ENCODE data around the gene DOK6. TPM values are rescaled to one million over a fixed set of nuclear protein-coding genes. Genes with fewer than 3 reads are reported as not detected.
"Not testable (repeated sequence)": the region's sequence is repeated elsewhere in the genome, so short reads cannot be mapped to it uniquely, and the experiment has no call there.

Gene DOK6
- total RNA-seq, 1 donor from 2014 or later, result 0.67 TPM

- H3K36me3 ChIP-seq (ENCODE audit: control insufficient read depth, insufficient read depth, low read length), result no peaks in the 10 kb centered on the region
- TF ChIP-seq CTCF (IDR thresholded peaks at IDR 0.05; ENCODE audit: insufficient read depth, low read length, poor library complexity, severe bottlenecking), result no peak
- H3K4me3 ChIP-seq (ENCODE audit: low read depth, low read length), result no peak overlapping the region
- H3K27me3 ChIP-seq (ENCODE audit: control insufficient read depth, insufficient read depth, low read length), result no peaks in the 10 kb centered on the region
- DNase-seq (ENCODE audit: low read depth), result no peak
These were observed 475.8 kb downstream of the DOK6 start for GRCh38 chr18:69876490-69876889.

GRCh38 chr18:69878213-69878933 is 477.7 kb downstream of the DOK6 start:
- no peak for TF ChIP-seq CTCF (IDR thresholded peaks at IDR 0.05; ENCODE audit: insufficient read depth, low read length, poor library complexity, severe bottlenecking)
- Histone ChIP-seq H3K4me3 (ENCODE audit: low read depth, low read length) (no peak overlapping the region), H3K36me3 (ENCODE audit: control insufficient read depth, insufficient read depth, low read length) (no peaks in the 10 kb centered on the region), H3K27me3 (ENCODE audit: control insufficient read depth, insufficient read depth, low read length) (no peaks in the 10 kb centered on the region)
- no peak for DNase-seq (ENCODE audit: low read depth)

GRCh38 chr18:69879051-69879450 is 478.4 kb downstream of the DOK6 start:
- not testable (repeated sequence) for H3K4me3 ChIP-seq (ENCODE audit: low read depth, low read length); DNase-seq (ENCODE audit: low read depth); H3K27me3 ChIP-seq (ENCODE audit: control insufficient read depth, insufficient read depth, low read length); H3K36me3 ChIP-seq (ENCODE audit: control insufficient read depth, insufficient read depth, low read length)

- no peak for TF ChIP-seq CTCF (IDR thresholded peaks at IDR 0.05; ENCODE audit: insufficient read depth, low read length, poor library complexity, severe bottlenecking)
These were observed 479.4 kb downstream of the DOK6 start for GRCh38 chr18:69880083-69880482.

GRCh38 chr18:69882965-69883668 is 482.4 kb downstream of the DOK6 start:
- H3K27me3 ChIP-seq (ENCODE audit: control insufficient read depth, insufficient read depth, low read length), result no peaks in the 10 kb centered on the region
- no peaks in the 10 kb centered on the region for H3K36me3 ChIP-seq (ENCODE audit: control insufficient read depth, insufficient read depth, low read length)
- no peak for DNase-seq (ENCODE audit: low read depth)
- TF ChIP-seq CTCF (IDR thresholded peaks at IDR 0.05; ENCODE audit: insufficient read depth, low read length, poor library complexity, severe bottlenecking), result no peak
- no peak overlapping the region for H3K4me3 ChIP-seq (ENCODE audit: low read depth, low read length)

More at GRCh38 chr18:69880083-69880482, 479.4 kb downstream of the DOK6 start:
- no peak for DNase-seq (ENCODE audit: low read depth)
- Histone ChIP-seq H3K4me3 (ENCODE audit: low read depth, low read length) (no peak overlapping the region), H3K27me3 (ENCODE audit: control insufficient read depth, insufficient read depth, low read length) (no peaks in the 10 kb centered on the region), H3K36me3 (ENCODE audit: control insufficient read depth, insufficient read depth, low read length) (no peaks in the 10 kb centered on the region)

GRCh38 chr18:69883781-69884180 is 483.1 kb downstream of the DOK6 start:
- Histone ChIP-seq H3K4me3 (ENCODE audit: low read depth, low read length) (no peak overlapping the region), H3K36me3 (ENCODE audit: control insufficient read depth, insufficient read depth, low read length) (no peaks in the 10 kb centered on the region), H3K27me3 (ENCODE audit: control insufficient read depth, insufficient read depth, low read length) (no peaks in the 10 kb centered on the region)
- DNase-seq (ENCODE audit: low read depth), result no peak
- TF ChIP-seq CTCF (IDR thresholded peaks at IDR 0.05; ENCODE audit: insufficient read depth, low read length, poor library complexity, severe bottlenecking), result no peak

Measured in kidney epithelial cell (primary cell).